Upper lobe of right lung (tissue), 1 donor: Measurements from ENCODE around the gene HERC2. TPM values are rescaled to one million over a fixed set of nuclear protein-coding genes. Genes with fewer than 3 reads are reported as not detected.
A peak's percentile ranks its signal among the peaks of the same experiment; 100 is the strongest.
"Not testable (repeated sequence)": the region's sequence is repeated elsewhere in the genome, so short reads cannot be mapped to it uniquely, and the experiment has no call there.

Experiments
- ATAC-seq: fragments of 200-7000 bp; cut with Tn5 transposase; one replicate; pipeline ENCODE4 v1.9.1; 2020; ENCODE audit warnings: mild to moderate bottlenecking, moderate library complexity
- DNase-seq: peaks from one replicate; pipeline ENCODE4 v3.0.0-alpha.2; 2020
- H3K27ac ChIP-seq: fragments of 200-600 bp; one replicate; pipeline ENCODE4 v1.8.0; 2022
- H3K27me3 ChIP-seq: fragments of 200-600 bp; one replicate; pipeline ENCODE4 v1.8.0; 2022; ENCODE audit warnings: mild to moderate bottlenecking
- H3K36me3 ChIP-seq: fragments of 200-600 bp; one replicate; pipeline ENCODE4 v1.8.0; 2022
- H3K4me1 ChIP-seq: fragments of 200-600 bp; one replicate; pipeline ENCODE4 v1.8.0; 2022
- H3K4me3 ChIP-seq: fragments of 200-600 bp; one replicate; pipeline ENCODE4 v1.8.0; 2022; ENCODE audit warnings: mild to moderate bottlenecking
- H3K9me3 ChIP-seq: fragments of 200-600 bp; one replicate; pipeline ENCODE4 v1.8.0; 2022
- CTCF ChIP-seq: fragments of 200-600 bp; IDR thresholded peaks from one replicate; pipeline ENCODE4 v1.8.0; 2022; ENCODE audit warnings: antibody characterized with exemption
- intact Hi-C: fragments of 100-400 bp; cut with DNase I; formaldehyde crosslinking; loops from one replicate; pipeline ENCODE4 v1.11.0; 2022
- total RNA-seq: library from RNA; stranded (reverse); fragmentation: NEBNext Ultra II Directional; extraction: Animal tissue kit (Norgen Biotek cat#: 25700); gene quantifications from one replicate; pipeline ENCODE4 v1.2.1, GENCODE V29; 2021
- donor health status: DM: no; HTN: yes; CAD: no; lungs with severe emphysema.

HERC2 gene
- total RNA-seq, 1 donor from 2014 or later: 56.9 TPM

- no peak for TF ChIP-seq CTCF
- intact Hi-C loops: no loop called here
- Histone ChIP-seq H3K4me1 (no peaks in the 10 kb centered on the region), H3K4me3 (no peak overlapping the region), H3K36me3 (peaks cover 41% of the 10 kb centered on the region), H3K9me3 (no peaks in the 10 kb centered on the region), H3K27ac (no peak overlapping the region), H3K27me3 (no peaks in the 10 kb centered on the region)
- ATAC-seq: no peak
- no peak for DNase-seq
These were observed 93.9 kb downstream of the HERC2 start for GRCh38 chr15:28228096-28228495.

DNA sequence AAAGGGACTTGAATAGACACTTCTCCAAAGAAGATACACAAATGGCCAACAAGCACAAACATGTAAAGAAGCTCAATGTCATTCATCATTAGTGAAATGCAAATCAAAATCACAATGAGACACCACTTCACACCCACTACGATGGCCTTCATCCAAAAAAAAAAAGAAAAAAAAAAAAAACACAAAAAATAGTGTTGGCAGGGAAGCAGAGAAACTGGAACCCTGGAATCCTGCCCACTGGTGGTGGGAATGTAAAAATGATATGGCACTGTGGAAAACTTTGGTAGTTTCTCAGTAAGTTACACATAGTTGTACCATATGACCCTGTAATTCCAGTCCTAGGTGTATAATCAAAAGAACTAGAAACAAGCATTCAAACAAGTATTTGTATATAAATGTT is 94.7 kb downstream of the HERC2 start:
- H3K4me3 ChIP-seq, DNase-seq, intact Hi-C loops, H3K9me3 ChIP-seq, H3K4me1 ChIP-seq, H3K27ac ChIP-seq, ATAC-seq, H3K27me3 ChIP-seq: not testable (repeated sequence)
- H3K36me3 ChIP-seq: peaks cover 33% of the 10 kb centered on the region
- peak; percentile 45 for TF ChIP-seq CTCF

DNA sequence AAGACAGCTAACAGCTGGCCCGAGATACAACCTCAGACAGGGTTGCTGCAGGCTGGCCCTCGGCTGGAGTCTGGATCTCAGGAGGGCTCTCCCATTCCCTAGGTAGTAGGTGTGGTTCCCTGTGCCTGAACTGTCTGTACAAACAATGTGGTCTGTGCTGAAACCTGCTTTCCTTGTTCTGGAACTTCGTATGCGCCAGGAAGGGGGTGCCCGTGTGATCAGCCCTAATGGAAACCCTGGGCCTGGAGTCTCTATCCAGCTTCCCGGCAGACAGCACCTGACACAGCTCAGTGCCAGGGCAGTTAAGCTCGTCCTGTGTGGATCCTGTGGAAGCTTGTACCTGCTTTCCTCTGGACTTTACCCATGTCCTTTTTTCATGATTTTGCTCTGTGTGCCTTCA is 99.4 kb downstream of the HERC2 start:
- intact Hi-C loops, H3K9me3 ChIP-seq, H3K4me1 ChIP-seq, H3K27ac ChIP-seq, H3K27me3 ChIP-seq, DNase-seq, ATAC-seq, H3K4me3 ChIP-seq: not testable (repeated sequence)
- H3K36me3 ChIP-seq: peaks cover 41% of the 10 kb centered on the region

GRCh38 chr15:28221696-28222095 is 100.3 kb downstream of the HERC2 start:
- peaks cover 39% of the 10 kb centered on the region for H3K36me3 ChIP-seq
- ATAC-seq, H3K27me3 ChIP-seq, intact Hi-C loops, H3K9me3 ChIP-seq, H3K27ac ChIP-seq, DNase-seq, H3K4me3 ChIP-seq, H3K4me1 ChIP-seq: not testable (repeated sequence)

GRCh38 chr15:28219116-28219515 is 102.9 kb downstream of the HERC2 start:
- Histone ChIP-seq H3K27me3 (no peaks in the 10 kb centered on the region), H3K9me3 (no peaks in the 10 kb centered on the region), H3K4me1 (no peaks in the 10 kb centered on the region), H3K36me3 (peaks cover 51% of the 10 kb centered on the region), H3K4me3 (no peak overlapping the region), H3K27ac (no peak overlapping the region)
- intact Hi-C loops: no loop called here
- ATAC-seq (no peak), DNase-seq (no peak)
- TF ChIP-seq CTCF: no peak

DNA sequence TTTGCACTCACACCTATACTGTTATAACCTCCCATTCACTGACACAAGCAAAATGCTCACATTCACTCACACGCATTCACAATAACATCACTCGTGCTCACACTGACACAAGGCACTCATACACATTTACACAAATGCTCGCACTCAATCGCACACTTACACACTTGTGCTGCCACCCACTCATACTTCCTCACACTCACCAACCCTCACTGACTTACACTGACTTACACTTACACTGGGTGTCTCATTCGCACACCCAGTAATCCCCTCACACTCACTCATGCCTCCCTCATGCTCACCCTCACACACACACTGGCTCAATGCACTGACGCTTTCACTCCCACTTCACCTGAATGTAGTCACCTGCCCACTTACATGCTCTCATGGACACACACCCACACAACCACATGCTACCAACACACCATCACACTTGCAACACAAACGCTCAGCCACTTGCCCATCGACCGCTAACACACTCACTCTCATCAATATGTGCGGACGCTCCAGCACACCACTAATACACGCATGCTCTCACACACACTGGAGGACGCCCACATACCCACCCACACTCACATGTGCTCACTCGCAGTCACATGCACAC is 104.9 kb downstream of the HERC2 start:
- H3K4me3 ChIP-seq, H3K27me3 ChIP-seq, intact Hi-C loops, ATAC-seq, H3K9me3 ChIP-seq, H3K4me1 ChIP-seq, H3K27ac ChIP-seq, DNase-seq: not testable (repeated sequence)
- peaks cover 51% of the 10 kb centered on the region for H3K36me3 ChIP-seq

- ATAC-seq, H3K4me1 ChIP-seq, H3K27ac ChIP-seq, intact Hi-C loops, H3K9me3 ChIP-seq, H3K27me3 ChIP-seq, H3K4me3 ChIP-seq, DNase-seq: not testable (repeated sequence)
- H3K36me3 ChIP-seq: peaks cover 60% of the 10 kb centered on the region
These were observed 106.5 kb downstream of the HERC2 start for GRCh38 chr15:28215521-28215920.

GRCh38 chr15:28214006-28214790 is 107.8 kb downstream of the HERC2 start:
- H3K9me3 ChIP-seq, intact Hi-C loops, H3K4me1 ChIP-seq, H3K4me3 ChIP-seq, ATAC-seq, H3K27ac ChIP-seq, DNase-seq, H3K27me3 ChIP-seq: not testable (repeated sequence)
- peaks cover 61% of the 10 kb centered on the region for H3K36me3 ChIP-seq

DNA sequence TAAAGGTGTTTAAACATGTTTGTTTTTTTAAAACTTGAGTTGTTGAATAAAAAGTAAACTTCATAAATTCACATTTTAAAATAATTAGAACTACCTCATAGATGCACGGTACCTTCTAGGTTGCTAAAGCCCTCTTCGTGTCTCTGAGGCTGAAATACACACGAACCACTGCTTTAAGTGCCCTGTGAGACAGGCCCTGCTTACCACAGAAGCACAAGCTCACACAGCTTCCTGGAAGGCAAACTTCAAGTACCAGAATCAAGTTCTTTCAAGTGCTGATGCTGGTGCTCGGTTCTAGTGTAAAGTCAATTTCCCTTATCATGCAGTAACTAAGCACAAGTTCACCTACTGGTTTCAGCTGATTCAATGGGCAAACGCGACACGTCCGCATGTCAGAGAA is 108.6 kb downstream of the HERC2 start:
- H3K27me3 ChIP-seq, intact Hi-C loops, H3K27ac ChIP-seq, DNase-seq, H3K4me1 ChIP-seq, H3K4me3 ChIP-seq, H3K9me3 ChIP-seq: not testable (repeated sequence)
- peaks cover 53% of the 10 kb centered on the region for H3K36me3 ChIP-seq
- ATAC-seq: peak; percentile 55
